NCI-H82 treated with DMSO at 0.1 percent for 48 hours (cell line): ENCODE measurements around the gene TIMM23B.
"Not testable (repeated sequence)": the region's sequence is repeated elsewhere in the genome, so short reads cannot be mapped to it uniquely, and the experiment has no call there.

ENCODE experiments used
- DNase-seq: peaks from one replicate; lab custom pipeline; 2025; ENCODE audit not compliant: unreplicated experiment; lab: John Stamatoyannopoulos, UW

The TIMM23B gene

GRCh38 chr10:49941447-49942338, at the start of gene TIMM23B, which contains the start of gene PARG:
Gene TIMM23B (plus strand): TSS chr10:49942053. CDS start chr10:49942195, 142 bp downstream.
Gene PARG (minus strand): TSS chr10:49942027. CDS start chr10:49941725, 302 bp downstream.
- peak; percentile 26 for DNase-seq

GRCh38 chr10:49899999-49900398, 41.9 kb upstream of the TIMM23B start:
- DNase-seq: not testable (repeated sequence)

GRCh38 chr10:49900406-49900805, 41.4 kb upstream of the TIMM23B start:
- not testable (repeated sequence) for DNase-seq

- not testable (repeated sequence) for DNase-seq
These were observed 38.0 kb upstream of the TIMM23B start for GRCh38 chr10:49903829-49904228.

GRCh38 chr10:49908290-49909080, 33.4 kb upstream of the TIMM23B start:
- DNase-seq: not testable (repeated sequence)

- DNase-seq: not testable (repeated sequence)
These were observed 31.6 kb upstream of the TIMM23B start for GRCh38 chr10:49910295-49910694.

GRCh38 chr10:49916451-49916850, 25.4 kb upstream of the TIMM23B start:
- DNase-seq: not testable (repeated sequence)

- DNase-seq: not testable (repeated sequence)
These were observed 23.9 kb upstream of the TIMM23B start for GRCh38 chr10:49917927-49918326.

GRCh38 chr10:49922041-49922440, 19.8 kb upstream of the TIMM23B start:
- DNase-seq: not testable (repeated sequence)

GRCh38 chr10:49923572-49923971, 18.3 kb upstream of the TIMM23B start:
- DNase-seq: not testable (repeated sequence)

- DNase-seq: not testable (repeated sequence)
These were observed 10.6 kb upstream of the TIMM23B start for GRCh38 chr10:49931276-49931675.

GRCh38 chr10:49931959-49932728, 9.7 kb upstream of the TIMM23B start:
- DNase-seq: not testable (repeated sequence)

GRCh38 chr10:49942339-49942705, 469 bp downstream of the TIMM23B start:
- DNase-seq: not testable (repeated sequence)

GRCh38 chr10:49943607-49944006, 1.8 kb downstream of the TIMM23B start:
- not testable (repeated sequence) for DNase-seq

GRCh38 chr10:49948142-49948541, 6.3 kb downstream of the TIMM23B start:
- not testable (repeated sequence) for DNase-seq

- not testable (repeated sequence) for DNase-seq
These were observed 6.9 kb downstream of the TIMM23B start for GRCh38 chr10:49948737-49949136.

- DNase-seq: not testable (repeated sequence)
These were observed 10.2 kb downstream of the TIMM23B start for GRCh38 chr10:49952006-49952405.

- not testable (repeated sequence) for DNase-seq
These were observed 11.3 kb downstream of the TIMM23B start for GRCh38 chr10:49953122-49953521.

- DNase-seq: not testable (repeated sequence)
These were observed 28.5 kb downstream of the TIMM23B start for GRCh38 chr10:49970331-49970857.

GRCh38 chr10:49971466-49971865, 29.6 kb downstream of the TIMM23B start:
- DNase-seq: not testable (repeated sequence)
